Right lobe of liver (tissue), 4 donors: ENCODE data around the gene PCDH15.

Source experiments
- CTCF ChIP-seq, 4 donors: fragments of 200-600 bp in 3 of 4; fragments of 450-650 bp in 1 of 4; IDR thresholded peaks; one replicate each; pipeline versions ENCODE4 v1.5.1 to v1.8.0; 2016 to 2022; ENCODE audit warnings: antibody characterized with exemption in 4 of 4, mild to moderate bottlenecking in 2 of 4
- POLR2A ChIP-seq: fragments of 450-650 bp; IDR thresholded peaks from one replicate; pipeline ENCODE4 v1.6.1; 2017; ENCODE audit warnings: antibody characterized with exemption, mild to moderate bottlenecking
- donor health status: DM: no; HTN: no; CAD: no.
- donor health status: DM: no; HTN: no; CAD: no.
- donor health status: DM: no; HTN: yes; CAD: no.

DNA sequence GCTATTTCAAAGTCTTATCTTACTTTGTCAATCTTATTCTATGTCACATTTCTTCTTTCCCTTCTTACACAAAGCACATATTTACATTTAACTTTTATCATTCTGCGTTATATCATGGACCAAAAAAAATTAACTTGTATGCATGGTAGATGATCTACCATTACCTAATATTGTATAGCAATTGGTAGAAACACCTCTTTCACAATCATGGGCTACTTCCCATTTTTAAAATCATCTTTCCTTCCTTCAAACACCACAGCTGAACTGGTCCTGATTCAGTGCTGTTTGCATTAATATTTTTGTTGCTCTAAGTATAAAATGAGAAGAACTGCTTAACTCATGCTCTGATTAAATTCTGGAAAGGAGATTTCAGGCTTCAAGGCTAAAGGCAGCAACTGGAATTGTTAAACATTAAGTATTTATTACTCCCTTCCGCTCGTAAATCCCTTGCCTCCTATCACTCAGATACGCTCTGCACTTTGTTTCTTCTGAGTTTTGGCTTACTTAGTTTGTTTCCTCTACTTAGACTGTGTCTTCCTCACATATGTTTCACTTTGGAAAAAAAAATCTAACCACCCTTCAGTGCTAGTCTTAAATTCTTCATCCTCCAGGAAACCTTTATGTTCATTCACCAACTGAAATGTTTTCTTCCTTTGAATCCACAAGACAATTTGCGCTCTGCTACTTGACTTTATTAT, 901.4 kb downstream of the PCDH15 start:
- TF ChIP-seq CTCF (IDR thresholded peaks at IDR 0.05) (no peak), POLR2A (no peak)
